ENCODE results near the gene DNAI4. TPM values are rescaled to one million over a fixed set of nuclear protein-coding genes. Genes with fewer than 3 reads are reported as not detected.
"Not testable (repeated sequence)": the region's sequence is repeated elsewhere in the genome, so short reads cannot be mapped to it uniquely, and the experiment has no call there.

DNAI4 gene
- polyA plus RNA-seq, 2 donors = 0.26 to 0.36 TPM

DNA sequence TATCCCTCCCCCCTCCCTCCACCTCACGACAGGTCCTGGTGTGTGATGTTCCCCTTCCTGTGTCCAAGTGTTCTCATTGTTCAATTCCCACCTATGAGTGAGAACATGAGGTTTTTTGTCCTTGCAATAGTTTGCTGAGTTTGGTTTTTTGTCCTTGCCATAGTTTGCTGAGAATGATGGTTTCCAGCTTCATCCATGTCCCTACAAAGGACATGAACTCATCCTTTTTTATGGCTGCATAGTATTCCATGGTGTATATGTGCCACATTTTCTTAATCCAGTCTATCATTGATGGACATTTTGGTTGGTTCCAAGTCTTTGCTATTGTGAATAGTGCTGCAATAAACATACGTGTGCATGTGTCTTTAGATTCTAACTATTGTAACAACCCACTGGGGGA lies 128.8 kb downstream of the DNAI4 start:
- H3K36me3 ChIP-seq (ENCODE audit: control insufficient read depth in 2 of 2, insufficient read depth in 2 of 2, low read length in 1 of 2); H3K27me3 ChIP-seq (ENCODE audit: control insufficient read depth in 1 of 2, insufficient read depth in 2 of 2, low read length in 2 of 2); H3K27ac ChIP-seq (ENCODE audit: low read depth in 2 of 2, low read length in 1 of 2); H3K4me3 ChIP-seq (ENCODE audit: low read depth in 1 of 2, low read length in 2 of 2); H3K4me1 ChIP-seq (ENCODE audit: control insufficient read depth in 2 of 2, insufficient read depth in 2 of 2, low read length in 1 of 2); H3K9me3 ChIP-seq (ENCODE audit: control insufficient read depth in 2 of 2, insufficient read depth in 1 of 2, low read depth in 1 of 2, low read length in 1 of 2): not testable (repeated sequence)
- 90 to 95% methylated on average over 2 of the region's 2 CpGs for WGBS, 2 donors

DNA sequence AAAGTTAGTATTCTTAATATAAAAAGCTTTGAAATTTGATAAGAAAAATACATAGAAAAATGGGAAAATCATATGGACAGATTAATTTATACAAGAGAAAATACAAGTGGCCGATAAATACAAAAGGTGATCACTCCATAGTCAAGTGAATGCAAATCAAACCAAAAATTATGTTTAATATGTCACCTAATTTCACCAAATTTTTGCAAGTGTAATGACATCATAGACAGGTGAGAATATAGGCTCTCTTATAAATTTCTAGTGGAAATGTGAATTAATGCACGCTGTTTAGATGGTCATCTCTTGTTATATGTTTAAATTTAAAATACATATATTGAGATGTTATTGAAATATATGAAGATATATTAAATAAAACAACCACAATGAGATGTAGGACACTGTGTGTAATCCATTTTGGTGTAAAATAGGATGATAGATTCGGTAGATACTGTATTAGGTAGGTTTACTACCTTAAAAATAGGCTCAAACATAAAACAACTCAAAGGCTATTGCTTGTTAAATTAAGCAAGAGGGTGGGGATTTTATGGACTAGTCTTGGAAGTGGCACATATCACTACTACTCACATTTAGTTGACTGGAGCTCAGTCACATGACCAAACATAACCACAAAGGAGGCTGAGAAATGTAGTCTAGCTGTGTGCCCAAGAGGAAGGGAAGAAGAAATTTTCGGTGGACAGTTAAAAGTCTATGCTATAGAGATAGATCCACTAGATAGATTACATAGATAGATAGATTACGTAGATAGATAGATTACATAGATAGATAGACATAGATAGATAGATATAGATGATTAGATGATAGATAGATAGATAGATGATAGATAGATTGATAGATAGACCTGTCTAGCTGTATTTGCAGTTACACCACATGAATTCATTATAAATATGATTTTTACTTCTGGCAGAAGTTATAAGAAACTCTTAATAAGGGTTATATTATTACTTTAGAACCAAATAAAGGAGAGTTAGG lies 132.7 kb downstream of the DNAI4 start:
- Histone ChIP-seq H3K36me3 (ENCODE audit: control insufficient read depth in 2 of 2, insufficient read depth in 2 of 2, low read length in 1 of 2) (no peaks in the 10 kb centered on the region), H3K27ac (ENCODE audit: low read depth in 2 of 2, low read length in 1 of 2) (no peak overlapping the region), H3K4me1 (ENCODE audit: control insufficient read depth in 2 of 2, insufficient read depth in 2 of 2, low read length in 1 of 2) (no peaks in the 10 kb centered on the region), H3K9me3 (ENCODE audit: control insufficient read depth in 2 of 2, insufficient read depth in 1 of 2, low read depth in 1 of 2, low read length in 1 of 2) (no peaks in the 10 kb centered on the region), H3K4me3 (ENCODE audit: low read depth in 1 of 2, low read length in 2 of 2) (no peak overlapping the region), H3K27me3 (ENCODE audit: control insufficient read depth in 1 of 2, insufficient read depth in 2 of 2, low read length in 2 of 2) (no peaks in the 10 kb centered on the region)
- WGBS, 2 donors = 89 to 94% methylated on average over 5 of the region's 5 CpGs

DNA sequence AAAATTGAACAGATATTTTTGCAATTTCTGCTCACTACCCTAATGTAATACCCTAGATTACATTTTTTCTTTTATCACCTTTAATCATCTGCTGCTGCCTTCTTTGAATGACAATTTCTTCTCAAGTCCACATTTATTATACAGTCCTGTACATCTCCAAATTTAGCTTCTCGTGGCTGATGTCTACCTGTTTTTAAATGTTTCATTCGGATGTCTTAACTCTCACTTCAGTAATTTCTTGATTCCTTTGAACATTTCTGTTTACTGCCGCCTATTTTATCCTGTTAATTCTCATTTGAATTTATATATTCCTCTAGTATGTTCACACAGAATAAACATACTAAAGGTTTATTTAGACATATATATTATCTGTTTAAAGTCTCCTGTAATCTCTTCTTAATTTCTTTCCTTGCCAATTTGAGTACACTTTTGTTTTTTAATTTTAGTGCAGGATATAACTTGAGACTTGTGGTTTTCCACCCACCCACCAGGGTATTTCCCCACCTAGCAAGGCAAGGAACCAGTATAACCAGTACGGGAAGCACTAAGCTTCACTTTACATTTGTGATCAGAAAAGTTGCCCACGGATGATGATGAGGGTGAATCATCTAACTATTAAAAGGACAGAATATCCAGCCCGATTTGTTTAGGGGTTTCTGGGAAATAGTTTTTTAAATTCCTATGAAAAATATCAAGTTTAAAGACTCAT lies 136.3 kb downstream of the DNAI4 start:
- Histone ChIP-seq H3K9me3 (ENCODE audit: control insufficient read depth in 2 of 2, insufficient read depth in 1 of 2, low read depth in 1 of 2, low read length in 1 of 2) (no peaks in the 10 kb centered on the region), H3K4me3 (ENCODE audit: low read depth in 1 of 2, low read length in 2 of 2) (no peak overlapping the region), H3K4me1 (ENCODE audit: control insufficient read depth in 2 of 2, insufficient read depth in 2 of 2, low read length in 1 of 2) (no peaks in the 10 kb centered on the region), H3K36me3 (ENCODE audit: control insufficient read depth in 2 of 2, insufficient read depth in 2 of 2, low read length in 1 of 2) (no peaks in the 10 kb centered on the region), H3K27ac (ENCODE audit: low read depth in 2 of 2, low read length in 1 of 2) (no peak overlapping the region), H3K27me3 (ENCODE audit: control insufficient read depth in 1 of 2, insufficient read depth in 2 of 2, low read length in 2 of 2) (no peaks in the 10 kb centered on the region)
- WGBS, 2 donors = 36 to 51% methylated on average over 6 of the region's 6 CpGs

DNA sequence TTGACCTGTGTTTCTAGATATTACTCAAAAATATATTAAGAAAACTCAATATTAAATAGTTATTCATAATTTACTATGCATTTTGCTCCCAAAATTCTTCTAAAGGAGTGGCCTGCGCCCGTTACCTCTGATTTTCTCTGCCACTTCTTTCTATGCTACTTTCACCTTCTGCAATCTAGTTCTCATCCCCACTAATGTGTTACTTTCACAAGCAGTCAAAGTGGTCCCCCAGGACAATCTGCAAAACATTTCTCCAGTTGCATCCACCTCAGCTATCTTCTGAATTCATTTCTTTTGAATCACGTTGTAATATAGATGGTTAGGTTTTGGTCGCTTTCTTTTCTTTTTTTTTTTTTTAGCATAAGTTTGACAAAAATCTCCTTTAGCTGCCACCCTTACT lies 137.0 kb downstream of the DNAI4 start:
- Histone ChIP-seq H3K9me3 (ENCODE audit: control insufficient read depth in 2 of 2, insufficient read depth in 1 of 2, low read depth in 1 of 2, low read length in 1 of 2) (no peaks in the 10 kb centered on the region), H3K4me1 (ENCODE audit: control insufficient read depth in 2 of 2, insufficient read depth in 2 of 2, low read length in 1 of 2) (no peaks in the 10 kb centered on the region), H3K27me3 (ENCODE audit: control insufficient read depth in 1 of 2, insufficient read depth in 2 of 2, low read length in 2 of 2) (no peaks in the 10 kb centered on the region), H3K4me3 (ENCODE audit: low read depth in 1 of 2, low read length in 2 of 2) (no peak overlapping the region), H3K27ac (ENCODE audit: low read depth in 2 of 2, low read length in 1 of 2) (no peak overlapping the region), H3K36me3 (ENCODE audit: control insufficient read depth in 2 of 2, insufficient read depth in 2 of 2, low read length in 1 of 2) (no peaks in the 10 kb centered on the region)
- WGBS, 2 donors = 87 to 90% methylated on average over 4 of the region's 4 CpGs

DNA sequence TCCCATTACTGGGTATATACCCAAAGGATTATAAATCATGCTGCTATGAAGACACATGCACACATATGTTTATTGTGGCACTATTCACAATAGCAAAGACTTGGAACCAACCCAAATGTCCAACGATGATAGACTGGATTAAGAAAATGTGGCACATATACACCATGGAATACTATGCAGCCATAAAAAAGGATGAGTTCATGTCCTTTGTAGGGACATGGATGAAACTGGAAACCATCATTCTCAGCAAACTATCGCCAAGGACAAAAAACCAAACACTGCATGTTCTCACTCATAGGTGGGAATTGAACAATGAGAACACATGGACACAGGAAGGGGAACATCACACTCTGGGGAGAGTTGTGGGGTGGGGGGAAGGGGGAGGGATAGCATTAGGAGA lies 138.9 kb downstream of the DNAI4 start:
- H3K4me1 ChIP-seq (ENCODE audit: control insufficient read depth in 2 of 2, insufficient read depth in 2 of 2, low read length in 1 of 2); H3K9me3 ChIP-seq (ENCODE audit: control insufficient read depth in 2 of 2, insufficient read depth in 1 of 2, low read depth in 1 of 2, low read length in 1 of 2); H3K27me3 ChIP-seq (ENCODE audit: control insufficient read depth in 1 of 2, insufficient read depth in 2 of 2, low read length in 2 of 2); H3K36me3 ChIP-seq (ENCODE audit: control insufficient read depth in 2 of 2, insufficient read depth in 2 of 2, low read length in 1 of 2); H3K4me3 ChIP-seq (ENCODE audit: low read depth in 1 of 2, low read length in 2 of 2); H3K27ac ChIP-seq (ENCODE audit: low read depth in 2 of 2, low read length in 1 of 2): not testable (repeated sequence)
- WGBS, 2 donors = 100% methylated on average over 1 of the region's 2 CpGs; no CpG with 5 or more reads in 1 of the 2 donors

DNA sequence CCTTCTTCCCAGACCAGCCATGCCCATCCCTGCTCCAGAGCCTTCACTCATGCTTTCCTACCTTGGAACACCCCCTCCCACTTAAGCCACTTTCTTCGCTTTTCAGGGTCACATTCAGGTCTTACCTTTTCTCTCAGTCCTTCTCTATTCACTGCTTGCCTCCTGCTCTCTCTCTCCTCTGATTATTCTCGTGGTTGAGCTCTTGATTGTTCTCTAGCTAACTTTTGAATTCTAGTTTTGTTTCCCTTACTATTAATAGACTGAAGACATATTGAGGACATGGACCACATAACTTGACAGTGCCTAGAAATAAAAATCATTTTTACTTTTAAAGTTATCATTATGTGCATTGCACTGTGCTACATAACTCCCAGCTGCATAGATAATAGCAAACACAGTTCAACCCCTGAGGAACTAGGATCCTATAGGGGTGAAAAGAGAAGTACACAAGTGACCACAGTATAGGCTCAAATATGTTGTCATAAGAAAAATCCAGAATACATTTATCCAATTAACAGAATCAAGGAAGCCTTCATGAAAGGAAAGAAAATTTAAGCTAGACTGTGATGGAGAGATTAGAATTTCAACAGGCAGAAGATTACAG lies 145.1 kb downstream of the DNAI4 start:
- Histone ChIP-seq H3K4me3 (ENCODE audit: low read depth in 1 of 2, low read length in 2 of 2) (no peak overlapping the region), H3K9me3 (ENCODE audit: control insufficient read depth in 2 of 2, insufficient read depth in 1 of 2, low read depth in 1 of 2, low read length in 1 of 2) (no peaks in the 10 kb centered on the region), H3K27me3 (ENCODE audit: control insufficient read depth in 1 of 2, insufficient read depth in 2 of 2, low read length in 2 of 2) (no peaks in the 10 kb centered on the region), H3K27ac (ENCODE audit: low read depth in 2 of 2, low read length in 1 of 2) (no peak overlapping the region), H3K36me3 (ENCODE audit: control insufficient read depth in 2 of 2, insufficient read depth in 2 of 2, low read length in 1 of 2) (no peaks in the 10 kb centered on the region), H3K4me1 (ENCODE audit: control insufficient read depth in 2 of 2, insufficient read depth in 2 of 2, low read length in 1 of 2) (no peaks in the 10 kb centered on the region)
- WGBS, 2 donors = 72 to 79% methylated on average over 2 of the region's 2 CpGs

DNA sequence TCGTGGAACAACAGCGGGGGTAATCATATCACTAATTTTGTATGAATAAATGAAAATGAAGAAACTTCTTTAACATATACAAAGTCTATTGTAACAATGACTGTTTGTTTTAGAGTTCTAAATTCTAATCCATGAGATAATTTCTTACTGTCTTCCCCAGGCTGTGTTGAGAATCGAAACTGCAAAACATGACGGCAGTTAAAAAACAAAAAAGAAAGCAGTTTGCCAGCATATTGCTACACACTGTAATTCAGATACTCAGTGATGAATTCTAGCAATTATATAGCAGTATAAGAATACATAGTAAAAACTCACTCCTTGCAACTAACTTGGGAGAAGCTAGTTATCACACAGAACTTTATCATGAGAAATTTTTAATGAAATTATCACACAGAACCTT lies 145.7 kb downstream of the DNAI4 start:
- WGBS, 2 donors = 71 to 80% methylated on average over 4 of the region's 4 CpGs
- no peaks in the 10 kb centered on the region for H3K36me3 ChIP-seq (ENCODE audit: control insufficient read depth in 2 of 2, insufficient read depth in 2 of 2, low read length in 1 of 2)
- no peak overlapping the region for H3K27ac ChIP-seq (ENCODE audit: low read depth in 2 of 2, low read length in 1 of 2)
- H3K27me3 ChIP-seq (ENCODE audit: control insufficient read depth in 1 of 2, insufficient read depth in 2 of 2, low read length in 2 of 2) = no peaks in the 10 kb centered on the region
- no peaks in the 10 kb centered on the region for H3K4me1 ChIP-seq (ENCODE audit: control insufficient read depth in 2 of 2, insufficient read depth in 2 of 2, low read length in 1 of 2)
- no peaks in the 10 kb centered on the region for H3K9me3 ChIP-seq (ENCODE audit: control insufficient read depth in 2 of 2, insufficient read depth in 1 of 2, low read depth in 1 of 2, low read length in 1 of 2)
- no peak overlapping the region for H3K4me3 ChIP-seq (ENCODE audit: low read depth in 1 of 2, low read length in 2 of 2)

DNA sequence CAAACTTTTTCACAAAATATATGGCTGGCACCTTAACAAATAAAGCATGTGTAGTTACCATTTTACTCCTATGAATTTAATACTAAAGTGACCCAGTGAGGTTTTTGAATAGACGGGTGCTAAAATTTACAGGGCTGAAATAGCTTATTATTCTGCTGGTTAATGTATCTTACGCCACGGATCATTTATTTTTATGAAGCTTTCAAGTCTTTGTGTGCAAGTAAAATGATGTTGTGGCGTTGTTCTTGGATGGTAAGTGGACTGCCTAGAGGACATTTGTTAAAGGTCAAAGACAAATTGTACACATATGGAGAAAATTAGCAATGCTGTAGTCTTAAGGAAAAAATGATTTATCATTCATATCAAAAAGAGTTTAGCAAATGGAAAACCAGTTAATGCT lies 146.4 kb downstream of the DNAI4 start:
- Histone ChIP-seq H3K27ac (ENCODE audit: low read depth in 2 of 2, low read length in 1 of 2) (no peak overlapping the region), H3K27me3 (ENCODE audit: control insufficient read depth in 1 of 2, insufficient read depth in 2 of 2, low read length in 2 of 2) (no peaks in the 10 kb centered on the region), H3K36me3 (ENCODE audit: control insufficient read depth in 2 of 2, insufficient read depth in 2 of 2, low read length in 1 of 2) (no peaks in the 10 kb centered on the region), H3K4me3 (ENCODE audit: low read depth in 1 of 2, low read length in 2 of 2) (no peak overlapping the region), H3K4me1 (ENCODE audit: control insufficient read depth in 2 of 2, insufficient read depth in 2 of 2, low read length in 1 of 2) (no peaks in the 10 kb centered on the region), H3K9me3 (ENCODE audit: control insufficient read depth in 2 of 2, insufficient read depth in 1 of 2, low read depth in 1 of 2, low read length in 1 of 2) (no peaks in the 10 kb centered on the region)
- WGBS, 2 donors = 50 to 58% methylated on average over 4 of the region's 4 CpGs

DNA sequence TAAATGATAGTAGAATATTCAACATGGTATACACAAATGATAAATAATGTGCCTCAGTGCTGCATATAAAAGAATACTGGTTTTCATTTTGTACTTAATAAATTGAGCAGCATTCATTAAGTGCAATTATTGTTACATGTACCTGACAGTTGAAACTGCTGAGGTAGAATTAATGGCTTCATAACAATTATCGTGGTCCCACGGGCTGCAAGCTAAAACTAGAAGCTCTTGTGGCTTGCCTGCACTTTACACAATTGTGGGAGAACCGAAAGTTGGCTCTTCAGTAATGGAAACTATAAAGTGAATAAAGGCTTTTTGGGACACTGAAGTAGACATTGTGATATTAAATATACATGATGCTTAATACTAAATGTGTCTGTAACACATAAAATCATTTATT lies 146.8 kb downstream of the DNAI4 start:
- no peak overlapping the region for H3K4me3 ChIP-seq (ENCODE audit: low read depth in 1 of 2, low read length in 2 of 2)
- H3K9me3 ChIP-seq (ENCODE audit: control insufficient read depth in 2 of 2, insufficient read depth in 1 of 2, low read depth in 1 of 2, low read length in 1 of 2) = no peaks in the 10 kb centered on the region
- H3K27me3 ChIP-seq (ENCODE audit: control insufficient read depth in 1 of 2, insufficient read depth in 2 of 2, low read length in 2 of 2) = no peaks in the 10 kb centered on the region
- WGBS, 2 donors = 41 to 58% methylated on average over 3 of the region's 3 CpGs
- no peaks in the 10 kb centered on the region for H3K36me3 ChIP-seq (ENCODE audit: control insufficient read depth in 2 of 2, insufficient read depth in 2 of 2, low read length in 1 of 2)
- no peaks in the 10 kb centered on the region for H3K4me1 ChIP-seq (ENCODE audit: control insufficient read depth in 2 of 2, insufficient read depth in 2 of 2, low read length in 1 of 2)
- H3K27ac ChIP-seq (ENCODE audit: low read depth in 2 of 2, low read length in 1 of 2) = no peak overlapping the region

Data from esophagus (tissue), 2 donors.